KMS-11 (cell line): ENCODE data around the gene AMZ1.

Source experiments
- H2AFZ ChIP-seq: fragments of 200-600 bp; sonication (generic); 2 replicates; pipeline ENCODE4 v1.6.1; 2016; ENCODE audit warnings: antibody characterized with exemption, mixed run types, low read depth
- H3K27ac ChIP-seq: fragments of 200-600 bp; sonication (generic); 2 replicates; pipeline ENCODE4 v1.6.1; 2016; ENCODE audit warnings: mild to moderate bottlenecking, mixed run types
- H3K27me3 ChIP-seq: fragments of 200-600 bp; sonication (generic); 2 replicates; pipeline ENCODE4 v1.6.1; 2017; ENCODE audit warnings: mild to moderate bottlenecking, low read depth, mixed run types, moderate library complexity; ENCODE audit not compliant: insufficient read depth
- H3K36me3 ChIP-seq: fragments of 200-600 bp; sonication (generic); 2 replicates; pipeline ENCODE4 v1.6.1; 2017; ENCODE audit warnings: mild to moderate bottlenecking, mixed run types; ENCODE audit not compliant: insufficient read depth
- H3K4me1 ChIP-seq: fragments of 200-600 bp; sonication (generic); 2 replicates; pipeline ENCODE4 v1.6.1; 2016; ENCODE audit warnings: mild to moderate bottlenecking, low read depth, mixed run types; ENCODE audit not compliant: poor library complexity, severe bottlenecking
- H3K4me2 ChIP-seq: fragments of 200-600 bp; sonication (generic); 2 replicates; pipeline ENCODE4 v1.7.0; 2016; ENCODE audit warnings: mild to moderate bottlenecking, mixed run types
- H3K4me3 ChIP-seq: fragments of 200-600 bp; sonication (generic); IDR thresholded peaks from 2 replicates; pipeline ENCODE4 v1.6.1; 2017; ENCODE audit warnings: low read depth, low read length, mixed read lengths; ENCODE audit not compliant: insufficient read depth
- H3K79me2 ChIP-seq: fragments of 200-600 bp; sonication (generic); 2 replicates; pipeline ENCODE4 v1.6.1; 2016; ENCODE audit warnings: low read depth, mixed run types; ENCODE audit not compliant: insufficient read depth
- H3K9ac ChIP-seq: fragments of 200-600 bp; sonication (generic); 2 replicates; pipeline ENCODE4 v1.6.1; 2016; ENCODE audit warnings: mild to moderate bottlenecking, mixed run types
- H4K20me1 ChIP-seq: fragments of 200-600 bp; sonication (generic); 2 replicates; pipeline ENCODE4 v1.6.1; 2016; ENCODE audit warnings: mild to moderate bottlenecking, mixed run types; ENCODE audit not compliant: insufficient read depth
- TF ChIP-seq, protein P1 (sequence below): fragments of 200-600 bp; sonication (generic); conservative IDR thresholded peaks from 2 replicates; pipeline ENCODE4 v1.6.1; 2017; ENCODE audit warnings: low read depth, mild to moderate bottlenecking, antibody characterized with exemption, low read length, moderate library complexity, mixed read lengths

AMZ1 gene

DNA sequence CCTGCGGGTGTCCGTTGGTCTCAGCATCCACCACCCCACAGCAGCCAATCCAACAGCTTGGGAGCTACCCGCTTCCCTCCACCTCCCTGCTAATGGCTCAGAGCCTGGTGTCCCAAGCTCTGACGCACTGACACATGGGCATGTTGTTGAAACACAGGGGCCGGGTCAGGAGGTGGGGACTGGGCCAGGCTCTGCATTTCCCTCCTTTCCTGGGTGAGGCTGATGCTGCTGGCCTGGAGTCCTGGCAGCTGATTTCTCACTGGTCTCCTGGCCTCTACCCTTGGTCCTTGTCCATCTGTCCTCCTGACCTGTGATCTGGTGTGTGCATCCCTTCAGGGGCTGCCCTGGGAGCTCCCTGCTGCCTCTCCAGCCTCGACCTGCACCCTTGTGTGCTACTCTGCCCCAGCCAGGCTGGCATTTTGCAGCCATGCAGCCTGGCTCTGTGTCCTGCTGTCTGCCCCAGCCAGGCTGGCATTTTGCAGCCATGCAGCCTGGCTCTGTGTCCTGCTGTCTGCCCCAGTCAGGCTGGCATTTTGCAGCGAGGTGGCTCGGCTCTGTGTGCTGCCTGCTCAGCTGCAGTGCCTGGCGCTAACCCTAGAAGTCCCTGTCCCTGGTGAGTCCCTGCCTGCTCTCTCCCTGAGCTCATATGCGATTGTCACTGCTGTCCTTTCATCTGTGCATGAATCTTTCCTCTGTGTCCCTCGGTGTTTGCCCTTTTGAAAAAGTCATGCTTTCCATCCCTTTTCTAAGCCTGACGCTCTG, 14.0 kb downstream of the AMZ1 start:
- no peaks in the 10 kb centered on the region for H3K79me2 ChIP-seq
- H2AFZ ChIP-seq: no peak overlapping the region
- TF ChIP-seq, protein P1, sequence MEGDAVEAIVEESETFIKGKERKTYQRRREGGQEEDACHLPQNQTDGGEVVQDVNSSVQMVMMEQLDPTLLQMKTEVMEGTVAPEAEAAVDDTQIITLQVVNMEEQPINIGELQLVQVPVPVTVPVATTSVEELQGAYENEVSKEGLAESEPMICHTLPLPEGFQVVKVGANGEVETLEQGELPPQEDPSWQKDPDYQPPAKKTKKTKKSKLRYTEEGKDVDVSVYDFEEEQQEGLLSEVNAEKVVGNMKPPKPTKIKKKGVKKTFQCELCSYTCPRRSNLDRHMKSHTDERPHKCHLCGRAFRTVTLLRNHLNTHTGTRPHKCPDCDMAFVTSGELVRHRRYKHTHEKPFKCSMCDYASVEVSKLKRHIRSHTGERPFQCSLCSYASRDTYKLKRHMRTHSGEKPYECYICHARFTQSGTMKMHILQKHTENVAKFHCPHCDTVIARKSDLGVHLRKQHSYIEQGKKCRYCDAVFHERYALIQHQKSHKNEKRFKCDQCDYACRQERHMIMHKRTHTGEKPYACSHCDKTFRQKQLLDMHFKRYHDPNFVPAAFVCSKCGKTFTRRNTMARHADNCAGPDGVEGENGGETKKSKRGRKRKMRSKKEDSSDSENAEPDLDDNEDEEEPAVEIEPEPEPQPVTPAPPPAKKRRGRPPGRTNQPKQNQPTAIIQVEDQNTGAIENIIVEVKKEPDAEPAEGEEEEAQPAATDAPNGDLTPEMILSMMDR: no peak
- no peak overlapping the region for H3K27ac ChIP-seq
- H3K4me1 ChIP-seq: peaks cover 27% of the 10 kb centered on the region
- no peak overlapping the region for H3K4me2 ChIP-seq
- no peak overlapping the region for H3K4me3 ChIP-seq
- H3K36me3 ChIP-seq: no peaks in the 10 kb centered on the region
- no peak overlapping the region for H3K9ac ChIP-seq
- H3K27me3 ChIP-seq: no peaks in the 10 kb centered on the region
- no peaks in the 10 kb centered on the region for H4K20me1 ChIP-seq

DNA sequence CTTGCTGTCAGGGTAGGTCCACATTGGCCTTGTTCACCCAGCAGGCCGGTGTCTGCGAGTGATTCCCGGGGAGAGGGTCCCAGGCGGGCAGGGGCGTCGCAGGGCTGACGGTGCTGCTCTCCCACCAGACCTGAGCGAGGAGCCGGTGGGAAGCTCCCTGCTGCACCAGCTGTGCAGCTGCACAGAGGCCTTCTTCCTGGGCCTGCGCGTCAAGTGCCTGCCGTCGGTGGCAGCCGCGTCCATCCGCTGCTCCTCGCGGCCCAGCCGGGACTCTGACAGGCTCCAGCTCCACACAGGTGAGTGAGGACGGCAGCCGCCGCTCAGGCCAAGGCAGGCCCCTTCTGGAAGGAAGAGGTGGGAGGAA, 14.6 kb downstream of the AMZ1 start:
- no peaks in the 10 kb centered on the region for H3K36me3 ChIP-seq
- H4K20me1 ChIP-seq: no peaks in the 10 kb centered on the region
- H3K4me2 ChIP-seq: no peak overlapping the region
- no peaks in the 10 kb centered on the region for H3K79me2 ChIP-seq
- no peak overlapping the region for H3K9ac ChIP-seq
- H3K4me3 ChIP-seq: no peak overlapping the region
- no peak overlapping the region for H2AFZ ChIP-seq
- H3K4me1 ChIP-seq: peaks cover 25% of the 10 kb centered on the region
- H3K27me3 ChIP-seq: no peaks in the 10 kb centered on the region
- TF ChIP-seq, protein P1: no peak
- no peak overlapping the region for H3K27ac ChIP-seq

- H3K27me3 ChIP-seq: no peaks in the 10 kb centered on the region
- no peaks in the 10 kb centered on the region for H4K20me1 ChIP-seq
- no peak overlapping the region for H3K4me3 ChIP-seq
- H3K9ac ChIP-seq: no peak overlapping the region
- H3K4me1 ChIP-seq: peaks cover 14% of the 10 kb centered on the region
- no peak overlapping the region for H2AFZ ChIP-seq
- H3K27ac ChIP-seq: no peak overlapping the region
- H3K4me2 ChIP-seq: no peak overlapping the region
- no peaks in the 10 kb centered on the region for H3K36me3 ChIP-seq
- 0 out of 2 replicates have a peak, but pooled peaks cover 9% of the 10 kb centered on the region for H3K79me2 ChIP-seq
- TF ChIP-seq, protein P1: no peak
These were observed 17.5 kb downstream of the AMZ1 start for GRCh38 chr7:2705371-2706096.

DNA sequence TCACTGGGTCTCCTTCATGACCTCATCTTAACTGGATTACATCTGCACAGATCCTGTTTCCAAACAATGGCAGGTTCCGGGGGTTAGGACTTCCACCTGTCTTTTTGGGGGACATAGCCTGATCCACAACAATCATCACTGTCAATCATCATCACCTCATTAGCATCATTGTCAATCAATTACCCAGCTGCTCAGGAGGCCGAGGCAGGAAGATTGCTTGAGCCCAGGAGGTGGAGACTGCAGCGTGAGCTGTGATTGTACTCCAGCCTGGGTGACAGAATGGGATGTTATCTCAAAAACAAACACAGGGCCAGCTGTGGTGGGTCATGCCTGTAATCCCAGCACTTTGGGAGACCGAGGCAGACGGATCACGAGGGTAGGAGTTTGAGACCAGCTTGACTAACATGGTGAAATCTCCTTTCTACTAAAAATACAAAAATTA, 18.7 kb downstream of the AMZ1 start:
- no peak overlapping the region for H3K4me3 ChIP-seq
- H4K20me1 ChIP-seq: no peaks in the 10 kb centered on the region
- H3K79me2 ChIP-seq: 0 out of 2 replicates have a peak, but pooled peaks cover 9% of the 10 kb centered on the region
- no peak overlapping the region for H2AFZ ChIP-seq
- TF ChIP-seq, protein P1: no peak
- no peaks in the 10 kb centered on the region for H3K27me3 ChIP-seq
- no peak overlapping the region for H3K9ac ChIP-seq
- H3K36me3 ChIP-seq: no peaks in the 10 kb centered on the region
- peaks cover 25% of the 10 kb centered on the region for H3K4me1 ChIP-seq
- H3K27ac ChIP-seq: no peak overlapping the region
- no peak overlapping the region for H3K4me2 ChIP-seq
